IPS-15b (cell line): ENCODE measurements around the gene NSD2.

Source experiments
- H3K27me3 ChIP-seq: one replicate; pipeline ENCODE4 v1.6.1; 2013; ENCODE audit warnings: low read length; ENCODE audit not compliant: control insufficient read depth, insufficient read depth
- H3K36me3 ChIP-seq: one replicate; pipeline ENCODE4 v1.6.1; 2013; ENCODE audit warnings: low read length; ENCODE audit not compliant: control insufficient read depth, insufficient read depth
- H3K4me1 ChIP-seq: one replicate; pipeline ENCODE4 v1.6.1; 2013; ENCODE audit warnings: mild to moderate bottlenecking, low read length; ENCODE audit not compliant: control insufficient read depth, insufficient read depth
- H3K4me3 ChIP-seq: one replicate; pipeline ENCODE4 v1.5.1; 2013; ENCODE audit warnings: low read depth, low read length
- H3K9ac ChIP-seq: one replicate; pipeline ENCODE4 v1.6.1; 2013; ENCODE audit warnings: low read depth, mild to moderate bottlenecking, low read length
- H3K9me3 ChIP-seq: one replicate; pipeline ENCODE4 v1.6.1; 2013; ENCODE audit warnings: mild to moderate bottlenecking, low read length; ENCODE audit not compliant: control insufficient read depth, insufficient read depth

NSD2 gene

GRCh38 chr4:1956631-1957030, 85.4 kb downstream of the NSD2 start:
- Histone ChIP-seq H3K4me3 (no peak overlapping the region), H3K4me1 (no peaks in the 10 kb centered on the region), H3K36me3 (peaks cover 55% of the 10 kb centered on the region), H3K9me3 (no peaks in the 10 kb centered on the region), H3K27me3 (no peaks in the 10 kb centered on the region), H3K9ac (no peak overlapping the region)

GRCh38 chr4:1958276-1959103, 87.3 kb downstream of the NSD2 start:
- peaks cover 43% of the 10 kb centered on the region for H3K36me3 ChIP-seq
- H3K4me3 ChIP-seq: no peak overlapping the region
- H3K9ac ChIP-seq: no peak overlapping the region
- H3K9me3 ChIP-seq: no peaks in the 10 kb centered on the region
- no peaks in the 10 kb centered on the region for H3K27me3 ChIP-seq
- H3K4me1 ChIP-seq: no peaks in the 10 kb centered on the region

- Histone ChIP-seq H3K36me3 (peaks cover 43% of the 10 kb centered on the region), H3K27me3 (no peaks in the 10 kb centered on the region)
Measured at GRCh38 chr4:1959104-1959384, 87.9 kb downstream of the NSD2 start.

GRCh38 chr4:1960170-1960825, 89.1 kb downstream of the NSD2 start:
- Histone ChIP-seq H3K36me3 (peaks cover 39% of the 10 kb centered on the region), H3K4me3 (no peak overlapping the region), H3K9me3 (no peaks in the 10 kb centered on the region), H3K9ac (no peak overlapping the region), H3K27me3 (no peaks in the 10 kb centered on the region), H3K4me1 (peaks cover 5% of the 10 kb centered on the region)

More at GRCh38 chr4:1959104-1959384, 87.9 kb downstream of the NSD2 start:
- Histone ChIP-seq H3K9me3 (no peaks in the 10 kb centered on the region), H3K9ac (no peak overlapping the region), H3K4me1 (peaks cover 1% of the 10 kb centered on the region), H3K4me3 (no peak overlapping the region)

DNA sequence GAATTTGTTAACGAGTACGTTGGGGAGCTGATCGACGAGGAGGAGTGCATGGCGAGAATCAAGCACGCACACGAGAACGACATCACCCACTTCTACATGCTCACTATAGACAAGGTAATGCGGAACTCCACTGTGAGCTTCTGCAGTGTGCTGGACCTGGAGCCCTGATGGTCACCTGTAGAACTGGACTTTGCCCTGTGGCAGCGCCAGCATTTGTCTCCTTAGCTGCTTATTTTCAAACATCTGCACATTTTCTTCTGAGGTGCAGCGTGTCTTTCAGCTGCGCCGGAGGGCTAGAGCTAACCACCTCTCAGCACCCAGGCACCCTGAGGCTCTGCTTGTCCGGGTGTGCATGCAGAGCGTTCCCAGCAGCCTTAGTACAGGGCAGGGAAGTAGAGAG, 89.8 kb downstream of the NSD2 start:
- H3K4me1 ChIP-seq: peaks cover 5% of the 10 kb centered on the region
- no peaks in the 10 kb centered on the region for H3K27me3 ChIP-seq
- H3K9me3 ChIP-seq: no peaks in the 10 kb centered on the region
- H3K4me3 ChIP-seq: no peak overlapping the region
- H3K9ac ChIP-seq: no peak overlapping the region
- H3K36me3 ChIP-seq: peaks cover 35% of the 10 kb centered on the region

- Histone ChIP-seq H3K4me3 (no peak overlapping the region), H3K36me3 (peaks cover 34% of the 10 kb centered on the region), H3K9ac (no peak overlapping the region), H3K9me3 (no peaks in the 10 kb centered on the region), H3K27me3 (no peaks in the 10 kb centered on the region), H3K4me1 (peaks cover 5% of the 10 kb centered on the region)
Measured at GRCh38 chr4:1961563-1961962, 90.4 kb downstream of the NSD2 start.

- H3K4me3 ChIP-seq: no peak overlapping the region
- no peaks in the 10 kb centered on the region for H3K27me3 ChIP-seq
- H3K36me3 ChIP-seq: peaks cover 28% of the 10 kb centered on the region
- H3K9ac ChIP-seq: no peak overlapping the region
- H3K9me3 ChIP-seq: no peaks in the 10 kb centered on the region
- H3K4me1 ChIP-seq: peaks cover 5% of the 10 kb centered on the region
Measured at GRCh38 chr4:1962980-1963379, 91.8 kb downstream of the NSD2 start.

DNA sequence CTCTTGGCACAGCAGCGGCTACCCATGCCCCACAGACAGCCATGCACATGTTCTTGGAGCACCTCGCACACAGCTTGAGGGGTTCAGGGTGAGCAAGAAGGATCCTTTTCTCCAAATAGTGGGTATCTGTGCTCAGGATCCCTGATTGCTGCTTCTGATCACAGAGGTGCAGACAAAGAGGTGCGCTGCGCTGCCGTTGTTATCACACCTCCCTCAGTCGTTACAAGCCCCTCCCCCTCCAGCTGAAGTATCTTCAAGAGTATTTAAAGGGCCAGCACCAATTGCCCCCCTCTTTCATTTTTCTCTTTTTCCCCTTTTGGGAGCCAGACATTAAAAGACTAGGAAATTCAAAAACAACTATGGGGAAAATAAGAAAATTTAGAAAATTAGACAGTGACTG, 93.2 kb downstream of the NSD2 start:
- H3K4me3 ChIP-seq: no peak overlapping the region
- H3K4me1 ChIP-seq: peaks cover 5% of the 10 kb centered on the region
- H3K9ac ChIP-seq: peak overlapping the region; percentile 26
- peaks cover 24% of the 10 kb centered on the region for H3K36me3 ChIP-seq
- no peaks in the 10 kb centered on the region for H3K27me3 ChIP-seq
- H3K9me3 ChIP-seq: no peaks in the 10 kb centered on the region

- Histone ChIP-seq H3K9ac (no peak overlapping the region), H3K27me3 (no peaks in the 10 kb centered on the region), H3K4me3 (no peak overlapping the region), H3K4me1 (peaks cover 5% of the 10 kb centered on the region), H3K9me3 (no peaks in the 10 kb centered on the region), H3K36me3 (peaks cover 19% of the 10 kb centered on the region)
Measured at GRCh38 chr4:1964971-1965370, 93.8 kb downstream of the NSD2 start.

DNA sequence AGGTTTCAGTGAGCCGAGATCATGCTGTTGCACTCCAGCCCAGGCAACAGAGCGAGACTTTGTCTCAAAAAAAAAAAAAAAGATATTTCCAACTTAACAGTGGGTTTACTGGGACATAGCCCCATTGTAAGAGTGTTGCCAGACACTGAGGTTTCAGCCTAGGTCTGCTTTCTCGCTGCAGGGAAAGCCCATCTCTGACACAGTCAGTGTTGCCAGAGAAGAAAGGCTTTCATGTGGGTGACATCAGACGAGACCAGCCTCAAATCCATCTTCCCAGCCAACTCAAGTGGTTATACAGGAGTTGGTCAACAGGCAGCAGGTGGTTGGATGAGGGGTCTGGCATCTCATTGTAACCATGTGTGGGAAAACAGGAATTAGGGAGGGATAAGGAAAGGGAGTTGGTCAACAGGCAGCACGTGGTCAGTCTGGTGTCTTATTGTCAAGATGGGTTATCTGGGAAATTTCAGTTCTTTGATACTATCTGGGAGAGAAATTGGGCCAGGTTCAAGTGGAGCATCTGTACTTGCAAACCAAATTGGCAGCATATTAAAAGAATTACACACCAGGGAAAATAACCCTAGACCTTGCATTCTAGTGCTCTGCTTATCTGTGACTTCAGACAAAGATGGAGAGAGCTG, 96.4 kb downstream of the NSD2 start:
- Histone ChIP-seq H3K27me3 (no peaks in the 10 kb centered on the region), H3K9ac (no peak overlapping the region), H3K4me1 (peaks cover 5% of the 10 kb centered on the region), H3K4me3 (no peak overlapping the region), H3K36me3 (peaks cover 6% of the 10 kb centered on the region), H3K9me3 (no peaks in the 10 kb centered on the region)

GRCh38 chr4:1968686-1969295, 97.6 kb downstream of the NSD2 start:
- H3K4me3 ChIP-seq: no peak overlapping the region
- H3K9me3 ChIP-seq: no peaks in the 10 kb centered on the region
- H3K27me3 ChIP-seq: no peaks in the 10 kb centered on the region
- peaks cover 15% of the 10 kb centered on the region for H3K36me3 ChIP-seq
- H3K4me1 ChIP-seq: peaks cover 5% of the 10 kb centered on the region
- H3K9ac ChIP-seq: no peak overlapping the region
